Astrocyte of the hippocampus (primary cell): ENCODE results near the gene ZMYM4.
A peak's percentile ranks its signal among the peaks of the same experiment; 100 is the strongest.

ENCODE experiments used
- DNase-seq: peaks from one replicate; pipeline ENCODE4 v3.0.0; 2011; ENCODE audit warnings: low read depth, low spot score

ZMYM4 gene

DNA sequence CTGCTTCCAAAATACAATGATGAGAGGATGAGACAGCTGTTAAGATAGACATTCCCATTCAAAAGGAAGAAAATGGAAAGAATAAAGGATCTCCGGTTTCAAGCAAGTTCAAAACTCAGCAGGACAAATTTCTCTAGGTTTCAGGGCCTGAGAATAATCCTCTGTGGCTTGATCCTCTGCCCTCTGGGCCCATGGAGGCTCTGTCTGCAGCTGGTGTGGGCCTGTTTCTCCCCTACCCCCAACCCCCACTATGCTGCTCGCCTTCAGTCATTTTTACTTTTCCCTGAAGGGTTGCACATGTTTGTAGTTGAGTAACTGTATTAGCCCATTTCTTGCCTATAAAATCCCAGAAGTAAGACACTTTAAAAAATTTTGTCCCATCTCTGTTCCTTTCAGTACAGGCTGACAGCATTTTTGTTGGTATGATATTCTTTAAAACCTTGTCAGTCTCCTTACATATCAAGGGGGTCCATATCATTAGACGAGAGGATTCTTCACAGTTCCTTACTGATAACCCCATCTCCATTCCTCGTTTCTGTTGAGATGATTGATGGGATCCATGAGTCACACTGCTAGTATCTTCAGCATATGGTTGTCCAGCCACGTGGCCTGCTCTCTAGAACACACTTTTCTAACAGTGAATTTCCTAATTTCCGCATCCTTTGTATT lies 10.5 kb downstream of the ZMYM4 start:
- no peak for DNase-seq

DNA sequence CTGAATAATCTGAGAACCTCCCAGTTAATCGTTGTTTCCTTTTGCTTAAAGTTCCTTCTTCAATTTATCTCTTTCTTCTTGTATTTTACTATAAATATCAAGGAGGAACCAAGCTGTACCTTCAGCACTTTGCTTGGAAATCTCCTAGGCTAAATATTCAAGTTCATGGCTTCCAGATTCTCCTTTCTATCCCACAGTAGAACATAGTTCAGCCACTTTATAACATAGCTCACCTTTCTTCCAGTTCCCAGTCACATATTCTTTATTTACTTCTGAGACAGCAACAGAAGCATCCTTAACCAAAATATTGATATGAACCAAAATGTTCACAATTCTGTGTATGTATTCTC lies 11.0 kb downstream of the ZMYM4 start:
- no peak for DNase-seq

DNA sequence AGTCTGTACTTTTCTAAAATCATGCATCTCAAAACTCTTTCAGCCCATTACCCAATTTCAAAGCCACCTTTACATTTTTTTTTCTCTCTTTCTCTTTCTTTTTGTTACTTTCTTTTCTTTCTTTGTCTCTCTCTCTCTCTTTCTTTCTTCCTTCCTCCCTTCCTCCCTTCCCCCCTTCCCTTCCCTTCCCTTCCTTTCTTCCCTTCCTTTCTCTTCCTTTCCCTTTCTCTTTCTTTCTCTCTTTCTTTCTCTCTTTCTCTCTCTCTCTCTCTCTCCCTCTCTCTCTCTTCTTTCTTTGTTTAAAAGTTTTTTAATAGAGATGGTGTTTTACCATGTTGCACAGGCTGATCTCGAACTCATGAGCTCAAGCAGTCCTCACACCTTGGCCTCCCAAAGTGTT lies 11.5 kb downstream of the ZMYM4 start:
- DNase-seq = no peak

DNA sequence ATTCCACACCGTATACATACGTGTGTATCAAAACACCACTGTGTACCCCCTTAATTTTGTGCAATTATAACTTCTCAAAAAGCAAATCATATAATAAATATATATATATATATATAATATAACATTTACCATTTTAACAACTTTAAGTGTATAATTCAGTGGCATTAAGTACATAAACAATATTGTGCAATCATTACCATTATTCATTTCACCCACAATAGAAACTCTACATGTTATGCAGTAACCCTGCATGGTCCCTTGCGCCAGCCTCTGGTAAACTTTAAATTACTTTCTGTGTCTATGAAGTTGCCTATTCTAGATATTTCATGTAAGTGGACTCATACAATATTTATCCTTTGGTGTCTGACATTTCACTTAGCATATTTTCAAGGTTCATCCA lies 13.1 kb downstream of the ZMYM4 start:
- no peak for DNase-seq

DNA sequence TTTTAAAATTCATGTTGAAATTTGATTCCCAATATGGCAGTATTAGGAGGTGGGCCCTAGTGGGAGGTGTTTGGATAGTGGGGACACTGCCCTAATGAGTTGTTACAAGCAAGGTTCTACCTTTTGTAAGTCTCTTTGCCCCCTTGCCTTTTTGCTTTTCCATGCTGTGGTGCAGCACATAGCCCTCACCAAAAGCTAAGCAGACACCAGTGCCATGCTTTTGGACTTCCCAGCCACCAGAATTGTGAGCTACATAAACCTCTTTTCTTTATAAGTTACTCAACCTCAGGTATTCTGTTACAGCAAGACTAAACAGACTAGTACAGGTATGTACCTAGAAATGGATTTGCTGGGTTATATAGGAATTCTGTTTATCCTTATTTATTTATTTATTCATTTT lies 13.7 kb downstream of the ZMYM4 start:
- no peak for DNase-seq

DNA sequence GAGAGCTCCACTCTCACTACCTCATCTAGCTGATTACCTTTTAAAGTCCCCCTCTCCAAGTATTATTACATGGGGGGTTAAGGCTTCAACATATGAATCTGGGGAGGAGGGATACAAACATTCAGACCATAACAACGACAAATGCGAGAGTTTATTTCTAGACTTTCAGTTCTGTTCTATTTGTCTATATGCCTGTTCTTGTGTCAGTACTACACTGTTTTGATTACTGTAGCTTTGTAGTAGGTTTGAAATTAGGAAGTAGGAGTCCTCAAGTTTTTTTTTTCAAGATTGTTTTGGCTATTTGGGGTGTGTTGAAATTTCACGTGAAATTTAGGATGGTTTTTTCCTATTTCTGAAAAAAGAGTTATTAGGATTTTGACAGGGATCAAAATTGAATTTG lies 16.3 kb downstream of the ZMYM4 start:
- no peak for DNase-seq

DNA sequence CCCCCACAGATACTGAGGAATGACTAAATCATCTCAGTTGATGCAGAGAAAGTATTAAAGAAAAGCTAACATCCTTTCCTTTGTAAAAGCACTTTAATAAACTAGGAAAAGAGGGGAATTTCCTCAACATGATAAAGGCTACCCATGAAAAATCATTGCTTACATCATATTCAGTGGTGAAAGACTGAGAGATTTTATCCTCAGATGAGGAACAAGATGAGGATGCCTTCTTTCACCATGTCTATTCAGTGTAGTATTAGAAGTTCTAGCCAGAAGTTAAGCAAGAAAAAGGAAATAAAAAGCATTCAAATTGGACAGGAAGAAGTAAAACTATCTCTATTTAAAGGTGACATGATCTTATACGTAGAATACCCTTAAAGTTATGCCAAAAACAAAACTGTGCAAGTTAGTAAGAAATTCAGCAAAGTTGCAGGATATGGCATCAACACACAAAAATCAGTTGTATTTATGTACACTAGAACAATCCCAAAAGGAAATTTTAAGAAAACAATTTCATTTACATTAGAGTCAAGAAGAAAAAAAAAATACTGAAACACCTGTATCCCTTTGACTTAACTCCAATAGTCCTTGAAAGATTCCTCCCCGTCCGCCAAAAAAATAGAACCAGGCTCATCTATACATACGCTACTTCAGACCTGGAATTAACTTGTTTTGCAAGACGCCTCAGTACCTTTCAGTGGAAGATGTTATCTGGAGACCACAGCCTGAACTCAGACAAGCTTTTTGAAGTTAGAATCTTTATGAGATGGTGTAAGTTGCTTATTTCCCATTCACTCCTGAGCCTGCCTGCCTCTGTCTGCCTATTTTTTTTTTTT lies 17.5 kb downstream of the ZMYM4 start:
- no peak for DNase-seq

DNA sequence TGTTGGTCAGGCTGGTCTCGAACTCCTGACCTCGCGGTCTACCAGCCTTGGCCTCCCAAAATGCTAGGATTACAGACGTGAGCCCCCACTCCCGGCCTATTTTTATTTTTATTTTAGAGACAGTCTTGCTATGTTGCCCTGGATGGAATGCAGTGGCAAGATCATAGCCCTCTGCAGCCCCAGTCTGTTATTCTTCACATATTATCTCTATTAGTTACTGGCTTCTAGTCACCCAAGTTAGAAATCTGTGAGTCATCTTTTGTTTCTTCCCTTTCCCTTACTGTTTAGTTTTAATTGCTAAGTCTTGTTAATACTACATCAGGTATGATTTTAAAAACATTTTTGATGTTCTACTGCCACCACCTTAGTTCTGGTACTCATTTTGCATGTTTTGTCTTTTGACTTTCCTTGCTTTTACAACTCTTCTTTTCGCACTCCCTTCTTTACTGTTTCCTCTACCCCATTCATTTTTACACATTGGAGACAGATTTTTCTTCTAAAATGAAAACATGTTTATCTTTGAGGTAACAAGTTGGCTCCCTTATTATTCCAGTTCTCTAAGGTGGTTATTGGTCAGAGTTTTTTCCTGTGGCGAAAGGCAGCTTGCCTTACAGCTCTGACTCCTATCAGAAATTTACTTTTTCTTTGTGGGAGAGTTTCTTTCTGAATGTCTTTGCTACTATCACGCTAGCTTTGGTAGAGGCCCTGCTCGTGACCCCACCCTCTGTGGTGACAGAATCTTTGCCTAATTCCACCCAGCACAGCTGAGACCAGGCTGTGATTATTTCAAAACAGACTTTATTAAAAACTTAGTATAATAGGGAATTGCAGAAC lies 19.5 kb downstream of the ZMYM4 start:
- DNase-seq = peak; percentile 78

DNA sequence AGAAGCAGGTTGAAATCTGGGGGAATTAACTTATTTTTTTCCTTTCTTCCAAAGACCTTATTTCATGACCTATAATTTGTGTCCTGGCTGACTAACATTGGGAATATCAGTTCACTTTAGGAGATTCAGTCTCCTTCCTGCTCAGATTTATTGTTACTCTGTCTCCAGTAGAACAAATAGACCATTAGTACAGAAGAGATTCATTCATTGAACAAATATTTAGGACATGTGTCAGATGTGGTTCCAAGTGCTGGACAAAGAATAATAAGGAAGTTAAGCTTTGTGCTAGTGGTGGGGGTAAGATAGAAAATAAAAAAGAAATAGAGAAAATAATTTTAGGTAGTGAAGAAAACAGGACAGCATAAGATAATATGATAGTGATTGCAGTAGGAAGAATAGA lies 20.3 kb downstream of the ZMYM4 start:
- peak; percentile 68 for DNase-seq

DNA sequence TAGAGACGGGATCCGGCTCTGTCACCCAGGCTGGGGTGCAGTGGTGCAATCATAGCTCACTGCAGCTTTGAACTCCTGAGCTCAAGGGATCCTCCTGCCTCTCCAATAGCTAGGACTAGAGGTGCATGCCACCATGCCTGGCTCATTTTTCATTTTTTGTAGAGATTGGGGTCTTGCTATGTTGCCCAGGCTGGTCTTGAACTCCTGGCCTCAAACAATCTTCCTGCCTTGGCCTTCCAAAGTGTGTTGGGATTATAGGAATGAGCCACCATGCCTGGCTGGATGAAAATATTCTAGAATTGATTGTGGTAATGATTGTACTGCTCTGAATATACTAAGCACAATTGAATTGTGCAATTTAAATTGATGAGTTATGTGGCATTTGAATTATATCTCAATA lies 21.9 kb downstream of the ZMYM4 start:
- no peak for DNase-seq

DNA sequence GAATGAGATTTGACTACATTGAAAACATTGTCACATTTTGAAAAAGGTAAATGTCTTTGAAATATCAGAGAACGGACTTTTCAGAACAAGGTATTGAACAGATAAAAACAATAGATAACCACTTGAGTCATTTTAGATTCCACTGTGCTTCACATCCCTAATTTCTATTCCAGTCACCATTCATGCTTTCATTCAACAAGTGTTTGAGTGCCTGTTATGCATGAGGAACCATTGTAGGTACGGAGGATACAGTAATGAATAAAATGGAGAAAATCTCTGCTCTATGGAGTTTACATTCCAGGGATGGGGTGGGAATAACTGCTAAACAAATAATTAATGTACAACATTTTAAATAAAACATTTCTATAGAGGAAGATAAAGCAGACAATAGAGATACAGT lies 26.3 kb downstream of the ZMYM4 start:
- DNase-seq = no peak

DNA sequence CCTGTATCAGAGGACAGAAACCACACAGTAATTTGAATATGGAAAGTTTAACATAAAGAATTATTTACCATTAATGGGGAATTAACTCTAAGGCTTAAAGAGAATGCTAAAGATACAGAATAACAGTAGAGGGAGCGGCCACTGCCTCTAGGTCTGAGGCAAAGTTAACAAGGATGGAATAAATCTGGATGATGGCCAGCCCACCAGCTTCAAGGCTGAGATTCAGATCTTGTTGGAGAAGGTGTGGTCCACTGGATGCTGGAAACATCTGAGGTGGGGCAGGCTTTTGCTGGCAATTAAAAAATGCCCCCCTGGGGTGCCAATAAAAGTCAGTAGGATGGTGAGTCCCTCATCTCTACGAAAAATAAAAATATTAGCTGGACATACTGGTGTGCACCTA lies 29.4 kb downstream of the ZMYM4 start:
- DNase-seq = no peak

DNA sequence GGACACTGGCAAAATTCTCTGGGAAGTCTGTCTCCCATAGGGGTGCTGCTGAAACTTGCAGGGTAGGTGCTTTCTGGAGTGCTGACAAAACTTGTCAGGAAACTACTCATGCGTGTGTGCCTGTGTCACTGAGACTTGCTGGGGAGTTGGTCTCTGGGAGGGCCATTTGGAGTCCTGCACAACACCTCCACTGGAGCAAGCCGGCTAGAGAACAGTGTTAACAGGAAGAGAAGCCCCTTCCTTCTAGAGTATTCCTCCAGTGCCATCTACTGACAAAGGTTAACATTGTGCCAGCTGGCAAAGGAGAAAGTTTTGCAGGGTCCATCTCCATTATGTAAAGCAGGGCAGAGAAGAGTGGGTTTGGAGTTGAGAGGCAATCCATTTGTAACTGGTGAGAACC lies 30.0 kb downstream of the ZMYM4 start:
- peak; percentile 65 for DNase-seq

DNA sequence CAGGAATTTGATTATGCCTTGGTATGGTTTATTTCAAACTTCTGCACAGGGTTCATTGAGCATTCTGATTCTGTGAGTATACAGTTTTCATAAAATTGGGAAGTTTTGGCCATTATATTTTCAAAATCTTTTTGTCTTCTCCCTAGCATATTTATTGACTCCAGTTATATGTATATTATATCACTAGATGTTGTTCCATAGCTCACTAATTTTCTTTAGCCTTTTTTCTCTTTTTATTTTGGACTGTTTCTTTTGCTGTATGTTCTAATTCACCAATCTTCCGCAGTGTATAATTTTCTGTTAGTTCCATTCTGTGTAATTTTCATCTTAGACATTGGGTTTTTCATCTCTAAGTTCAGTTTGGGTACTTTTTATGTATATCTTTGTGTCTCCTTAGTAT lies 31.9 kb downstream of the ZMYM4 start:
- DNase-seq = no peak

DNA sequence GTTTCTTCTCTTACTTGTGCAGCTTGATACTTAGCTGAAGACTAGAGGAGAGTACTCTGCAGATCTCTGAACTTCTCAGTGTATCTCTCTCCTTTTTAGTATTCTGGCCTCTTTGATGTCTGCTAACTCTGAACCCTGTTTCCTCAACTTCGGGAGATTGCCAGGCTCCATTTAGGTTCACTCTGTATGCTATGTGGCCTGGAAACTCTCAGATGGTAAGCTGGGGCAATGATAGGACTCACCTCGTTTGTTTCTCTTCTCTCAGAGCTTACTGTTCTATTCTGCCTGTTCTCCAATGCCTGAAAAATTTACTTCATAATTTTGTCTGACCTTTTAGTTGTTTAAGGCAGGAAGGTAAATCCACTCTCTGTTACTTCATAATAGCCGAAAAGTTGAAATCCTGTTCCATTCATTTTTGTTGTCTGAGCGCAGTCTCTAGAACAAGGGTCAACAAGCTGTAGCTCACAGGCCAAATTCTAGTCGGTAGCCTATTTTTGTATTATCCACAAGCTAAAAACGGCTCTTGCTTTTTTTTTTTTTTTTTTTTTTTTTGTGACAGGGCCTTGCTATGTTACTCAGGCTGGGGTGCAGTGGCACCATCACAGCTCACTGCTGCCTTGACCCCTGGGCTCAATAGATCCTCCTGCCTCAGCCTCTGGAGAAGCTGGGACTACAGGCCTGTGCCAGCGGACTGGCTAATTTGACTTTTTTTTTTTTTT lies 33.3 kb downstream of the ZMYM4 start:
- DNase-seq = no peak

DNA sequence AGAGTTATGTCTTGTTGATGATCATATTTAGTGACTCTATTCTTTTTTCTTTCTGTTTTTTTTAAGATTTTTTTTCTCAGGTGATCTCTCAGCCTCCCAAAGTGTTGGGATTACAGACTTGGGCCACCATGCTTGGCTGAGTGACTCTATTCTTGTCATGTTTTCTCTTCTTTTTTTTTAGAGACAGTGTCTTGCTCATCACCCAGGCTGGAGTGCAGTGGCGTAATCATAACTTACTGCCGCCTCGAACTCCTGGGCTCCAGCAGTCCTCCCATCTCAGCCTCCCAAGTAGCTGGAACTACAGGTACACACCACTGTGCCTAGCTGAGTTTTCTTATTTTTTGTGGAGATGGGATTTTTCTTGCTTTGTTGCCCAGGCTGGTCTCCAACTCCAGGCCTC lies 36.9 kb downstream of the ZMYM4 start:
- DNase-seq = no peak

DNA sequence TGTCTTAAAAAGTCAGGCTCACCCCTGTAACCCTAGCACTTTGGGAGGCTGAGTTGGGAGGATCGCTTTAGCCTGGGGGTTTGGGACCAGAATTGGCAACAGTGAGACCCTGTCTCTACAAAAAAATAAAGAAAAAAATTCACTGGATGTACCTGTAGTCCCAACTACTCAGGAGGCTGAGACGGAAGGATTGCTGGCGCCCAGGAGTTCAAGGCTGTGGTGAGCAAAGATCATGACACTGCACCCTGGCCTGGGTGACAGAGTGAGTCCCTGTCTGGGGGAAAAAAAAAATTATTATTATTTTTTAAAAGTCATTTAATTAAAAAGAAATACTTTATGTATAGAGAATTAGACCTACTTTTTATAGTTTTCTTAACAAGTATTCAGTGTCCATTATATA lies 47.1 kb downstream of the ZMYM4 start:
- no peak for DNase-seq

DNA sequence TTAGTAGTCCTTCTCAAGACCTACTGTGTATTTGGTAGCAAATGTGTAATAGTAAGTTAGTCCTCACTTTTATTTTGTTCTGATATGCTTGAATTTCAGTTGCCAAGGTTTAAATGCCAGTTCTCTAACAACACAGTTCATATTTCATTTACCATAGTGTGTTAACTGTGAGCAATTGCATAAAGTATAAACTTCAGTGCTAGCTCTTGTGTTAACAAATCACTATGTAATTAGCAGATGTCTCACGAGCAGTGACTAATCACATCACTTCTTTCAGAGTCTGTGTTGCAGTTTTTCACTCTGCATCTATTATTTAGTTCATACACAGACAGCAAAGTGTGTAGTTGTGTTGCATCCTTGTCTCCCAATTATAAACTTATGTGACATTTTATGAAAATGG lies 47.8 kb downstream of the ZMYM4 start:
- no peak for DNase-seq

DNA sequence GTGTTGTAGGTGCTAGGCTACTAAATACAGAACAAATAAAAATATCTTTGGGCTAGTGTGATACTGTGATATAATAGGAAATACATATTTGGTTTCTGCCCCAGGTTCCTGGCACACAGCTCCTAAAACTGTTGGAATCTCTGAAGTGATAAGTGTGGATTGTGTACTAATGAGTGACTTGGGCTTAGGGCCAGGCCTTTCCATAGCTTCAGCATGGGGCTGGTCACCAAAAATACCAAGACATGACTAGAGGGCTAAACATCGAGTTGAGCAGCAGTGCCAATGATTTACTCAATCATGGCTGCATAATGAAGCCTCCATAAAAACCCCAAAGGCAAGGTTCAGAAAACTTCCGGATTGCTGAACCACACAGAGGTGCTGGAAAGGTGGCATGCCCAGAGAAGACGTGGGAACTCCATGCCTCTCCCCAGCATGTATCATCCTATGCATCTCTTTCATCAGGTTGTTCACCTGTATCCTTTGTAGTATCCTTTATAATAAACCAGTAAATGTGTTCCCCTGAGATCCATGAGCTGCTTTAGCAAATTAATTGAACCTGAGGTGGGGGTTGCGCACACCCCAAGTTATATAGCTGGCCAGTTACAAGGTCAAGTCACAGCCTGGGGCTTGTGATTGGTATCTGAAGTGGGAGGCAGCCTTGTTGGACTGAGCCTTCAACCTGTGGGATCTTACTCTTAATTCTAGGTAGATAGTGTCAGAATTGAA lies 51.6 kb downstream of the ZMYM4 start:
- DNase-seq = peak; percentile 91

DNA sequence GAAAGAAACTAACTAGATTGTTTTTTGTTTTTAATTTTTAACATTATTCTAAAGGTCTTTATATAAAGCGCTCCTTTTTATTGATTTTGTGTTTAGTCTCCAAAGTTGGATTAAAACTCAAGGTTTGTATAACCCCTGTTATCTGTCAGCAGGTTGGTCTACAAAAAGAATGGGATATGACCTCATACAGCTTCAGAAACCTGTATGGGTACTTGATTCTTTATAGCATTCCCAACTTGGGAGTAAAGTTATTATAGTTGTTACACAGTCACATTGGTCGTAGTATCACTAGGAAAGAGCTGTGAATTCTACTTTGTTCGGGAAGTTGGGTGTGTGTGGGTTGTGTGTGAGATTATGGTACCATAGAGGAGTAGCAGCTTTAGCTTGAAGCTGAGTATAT lies 52.4 kb downstream of the ZMYM4 start:
- no peak for DNase-seq

DNA sequence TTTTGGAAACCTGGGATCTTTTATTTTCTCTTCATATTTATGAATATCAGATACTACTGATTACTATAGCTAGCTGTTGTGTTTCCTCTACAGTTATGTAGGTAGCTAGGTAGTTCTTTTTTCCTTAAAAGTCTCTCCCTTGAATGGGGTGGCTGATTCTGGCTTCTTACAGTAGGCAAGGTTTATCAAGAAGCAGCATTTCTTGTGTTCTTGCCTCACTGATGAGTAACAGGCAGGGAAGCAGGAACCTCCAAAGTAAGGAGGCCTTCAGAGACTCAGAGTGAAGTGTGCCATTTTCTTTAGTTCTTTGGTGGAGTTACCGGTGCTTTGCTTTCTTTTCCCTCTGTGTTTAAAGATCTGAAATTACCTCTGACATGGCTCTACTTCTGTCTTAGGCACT lies 56.0 kb downstream of the ZMYM4 start:
- DNase-seq = peak; percentile 7
